Activated B cell treated with CpG ODN at 0.5 μM for 24 hours (primary cell): Measurements from ENCODE around the gene SLC9C1. TPM values are rescaled to one million over a fixed set of nuclear protein-coding genes. Genes with fewer than 3 reads are reported as not detected.
A peak's percentile ranks its signal among the peaks of the same experiment; 100 is the strongest.

Experiments used
- ATAC-seq: fragments of 200-7000 bp; cut with Tn5 transposase; one replicate; pipeline ENCODE4 v1.10.0; 2021; ENCODE audit warnings: low read depth, mild to moderate bottlenecking, moderate library complexity
- CTCF ChIA-PET: fragments of 350-600 bp; sonication (Branson Sonifier 250); formaldehyde crosslinking; loops from one replicate; lab custom pipeline; 2021; ENCODE audit warnings: antibody characterized with exemption; lab: Charles Lee
- POLR2A ChIA-PET: fragments of 350-600 bp; sonication (Branson Sonifier 250); formaldehyde crosslinking; loops from one replicate; lab custom pipeline; 2021; ENCODE audit warnings: antibody characterized with exemption; lab: Charles Lee
- DNase-seq: peaks from one replicate; pipeline ENCODE4 v3.0.0; 2022
- H3K27ac Mint-ChIP-seq: one replicate; pipeline ENCODE4 v1.8.0; 2020; ENCODE audit warnings: mixed read lengths
- H3K27me3 Mint-ChIP-seq: one replicate; pipeline ENCODE4 v1.8.0; 2021; ENCODE audit warnings: mixed read lengths
- H3K36me3 Mint-ChIP-seq: one replicate; pipeline ENCODE4 v1.8.0; 2021; ENCODE audit warnings: low read depth, mixed read lengths
- H3K4me1 Mint-ChIP-seq: one replicate; pipeline ENCODE4 v1.8.0; 2021; ENCODE audit warnings: mixed read lengths
- H3K4me3 Mint-ChIP-seq: one replicate; pipeline ENCODE4 v1.8.0; 2020; ENCODE audit warnings: mild to moderate bottlenecking, mixed read lengths
- H3K9me3 Mint-ChIP-seq: one replicate; pipeline ENCODE4 v1.8.0; 2020; ENCODE audit warnings: mixed read lengths
- CTCF ChIP-seq: fragments of 200-600 bp; IDR thresholded peaks from one replicate; pipeline ENCODE4 v1.8.0; 2022; ENCODE audit warnings: antibody characterized with exemption, mild to moderate bottlenecking
- intact Hi-C: fragments of 100-400 bp; cut with micrococcal nuclease; formaldehyde crosslinking; loops from one replicate; pipeline ENCODE4 v1.15.1; 2024
- total RNA-seq: library from RNA; stranded (reverse); gene quantifications from 2 replicates; pipeline ENCODE4 v1.2.3, GENCODE V29; 2022

Gene SLC9C1
- total RNA-seq, 1 donor from 2014 or later: 0.58 TPM

- Mint-ChIP-seq H3K27me3 (no peaks in the 10 kb centered on the region), H3K4me3 (no peak overlapping the region), H3K27ac (peak overlapping the region; percentile 11), H3K4me1 (peaks cover 74% of the 10 kb centered on the region), H3K36me3 (peaks cover 60% of the 10 kb centered on the region), H3K9me3 (peaks cover under 1% of the 10 kb centered on the region)
- intact Hi-C loops: loop anchor here (5.0 kb wide), 1 partner anchor 34 kb away; no protein-coding TSS in a partner anchor
- ATAC-seq (no peak), DNase-seq (no peak)
- TF ChIP-seq CTCF: no peak
- POLR2A ChIA-PET: interaction anchor here (0.6 to 1.2 kb wide), 2 partner anchors 17 to 219 kb away, joined by 3 to 4 read pairs; no protein-coding TSS in a partner anchor
- CTCF ChIA-PET: interaction anchor here (1.0 to 1.6 kb wide), 4 partner anchors 11 to 227 kb away, joined by 4 read pairs; no protein-coding TSS in a partner anchor
Observed at GRCh38 chr3:112338727-112339056, 44.7 kb upstream of the SLC9C1 start.

GRCh38 chr3:112338021-112338726 is 44.2 kb upstream of the SLC9C1 start:
- POLR2A ChIA-PET: interaction anchor here (0.6 to 2.5 kb wide), 3 partner anchors 8 to 219 kb away, joined by 3 to 8 read pairs (median 4); no protein-coding TSS in a partner anchor
- TF ChIP-seq CTCF: no peak
- ATAC-seq (no peak), DNase-seq (no peak)
- Mint-ChIP-seq H3K27me3 (no peaks in the 10 kb centered on the region), H3K27ac (peak overlapping the region; percentile 21), H3K9me3 (no peaks in the 10 kb centered on the region), H3K4me3 (peak overlapping the region; percentile 33), H3K36me3 (peaks cover 61% of the 10 kb centered on the region), H3K4me1 (peaks cover 74% of the 10 kb centered on the region)
- CTCF ChIA-PET: interaction anchor here (1.0 to 1.6 kb wide), 4 partner anchors 10 to 227 kb away, joined by 4 read pairs; no protein-coding TSS in a partner anchor
- intact Hi-C loops: loop anchor here (5.0 kb wide), 1 partner anchor 34 kb away; no protein-coding TSS in a partner anchor

- H3K27ac Mint-ChIP-seq: peak overlapping the region; percentile 94
- H3K4me1 Mint-ChIP-seq: peaks cover 73% of the 10 kb centered on the region
- CTCF ChIA-PET: interaction anchor here (1.6 to 3.7 kb wide), 2 partner anchors 102 to 185 kb away, joined by 4 to 15 read pairs; no protein-coding TSS in a partner anchor
- peaks cover 45% of the 10 kb centered on the region for H3K36me3 Mint-ChIP-seq
- ATAC-seq (no peak), DNase-seq (no peak)
- POLR2A ChIA-PET: interaction anchor here (5.5 kb wide), 1 partner anchor 161 kb away, joined by 137 read pairs; the partner anchor contains the start of gene BTLA
- no peaks in the 10 kb centered on the region for H3K27me3 Mint-ChIP-seq
- H3K9me3 Mint-ChIP-seq: no peaks in the 10 kb centered on the region
- intact Hi-C loops: loop anchor here (2.0 to 5.0 kb wide), 2 partner anchors 15 to 37 kb away; no protein-coding TSS in a partner anchor
- H3K4me3 Mint-ChIP-seq: peak overlapping the region; percentile 94
- no peak for TF ChIP-seq CTCF
Observed at GRCh38 chr3:112335434-112335781, 41.4 kb upstream of the SLC9C1 start.

- Mint-ChIP-seq H3K36me3 (peaks cover 43% of the 10 kb centered on the region), H3K9me3 (no peaks in the 10 kb centered on the region), H3K4me1 (peaks cover 73% of the 10 kb centered on the region), H3K4me3 (peak overlapping the region; percentile 94), H3K27me3 (no peaks in the 10 kb centered on the region), H3K27ac (peak overlapping the region; percentile 94)
- DNase-seq (no peak), ATAC-seq (no peak)
- TF ChIP-seq CTCF: no peak
- intact Hi-C loops: loop anchor here (1.0 to 5.0 kb wide), 3 partner anchors 9 to 37 kb away; no protein-coding TSS in a partner anchor
- CTCF ChIA-PET: interaction anchor here (1.1 to 3.7 kb wide), 6 partner anchors 103 to 198 kb away, joined by 3 to 15 read pairs (median 4); no protein-coding TSS in a partner anchor
- POLR2A ChIA-PET: interaction anchor here (1.1 to 5.5 kb wide), 11 partner anchors 23 to 226 kb away, joined by 3 to 137 read pairs (median 11); partner anchors contain the start of genes ATG3, BTLA and SLC35A5
Observed at GRCh38 chr3:112334691-112335433, 40.8 kb upstream of the SLC9C1 start.
